Brain pericyte (primary cell): ENCODE measurements around the gene ALPL.

Source experiments
- DNase-seq: peaks from one replicate; pipeline ENCODE4 v3.0.0-alpha.2; 2012; ENCODE audit warnings: low read depth, low spot score

Gene ALPL

DNA sequence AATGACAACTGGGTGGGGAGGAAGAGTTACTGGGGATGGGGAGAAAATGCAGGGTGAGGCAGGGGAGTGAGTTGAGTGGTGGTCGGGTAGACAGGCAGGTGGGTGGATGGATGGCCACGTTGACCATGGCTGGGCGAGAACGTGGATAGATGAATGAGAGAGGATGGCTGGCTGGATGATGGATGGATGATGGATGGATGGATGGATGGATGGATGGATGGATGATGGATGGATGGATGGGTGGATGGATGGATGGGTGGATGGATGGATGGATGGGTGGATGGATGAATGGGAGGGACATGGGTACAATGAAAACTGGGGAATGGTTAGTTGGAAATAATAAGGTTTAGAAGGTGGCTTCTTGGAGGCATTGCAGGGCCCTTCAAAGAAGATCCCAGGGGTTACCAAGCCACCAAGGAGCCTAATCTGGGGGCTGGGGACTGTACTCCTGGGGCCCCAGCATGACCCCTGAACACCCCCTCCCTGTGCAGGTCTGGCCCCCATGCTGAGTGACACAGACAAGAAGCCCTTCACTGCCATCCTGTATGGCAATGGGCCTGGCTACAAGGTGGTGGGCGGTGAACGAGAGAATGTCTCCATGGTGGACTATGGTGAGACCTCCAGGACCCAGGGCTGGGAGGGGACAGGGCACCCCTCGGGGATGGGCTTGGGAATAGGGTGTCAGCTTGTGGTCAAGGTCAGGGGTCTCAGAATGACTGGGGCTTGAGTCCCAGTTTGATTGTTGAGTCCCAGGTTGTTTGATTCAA, 67.0 kb downstream of the ALPL start:
- no peak for DNase-seq

DNA sequence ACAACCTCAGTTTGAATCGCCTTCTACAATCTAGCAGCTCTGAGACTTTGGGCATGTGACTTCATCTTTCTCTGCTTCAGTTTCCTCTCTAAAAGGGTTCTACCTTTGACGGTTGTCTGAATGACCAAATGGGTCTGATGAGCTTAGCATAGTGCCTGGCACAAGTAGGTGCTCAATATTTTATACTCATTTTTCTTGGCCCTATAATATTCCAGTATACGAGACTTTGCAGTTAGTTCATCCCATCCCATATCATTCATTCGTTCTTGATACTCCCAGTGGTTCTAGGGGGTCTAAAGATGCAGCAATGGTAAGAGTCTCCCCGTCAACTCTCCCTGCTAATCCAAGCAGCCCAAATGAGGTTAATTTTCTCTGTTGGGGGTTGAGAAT, 67.6 kb downstream of the ALPL start:
- no peak for DNase-seq

DNA sequence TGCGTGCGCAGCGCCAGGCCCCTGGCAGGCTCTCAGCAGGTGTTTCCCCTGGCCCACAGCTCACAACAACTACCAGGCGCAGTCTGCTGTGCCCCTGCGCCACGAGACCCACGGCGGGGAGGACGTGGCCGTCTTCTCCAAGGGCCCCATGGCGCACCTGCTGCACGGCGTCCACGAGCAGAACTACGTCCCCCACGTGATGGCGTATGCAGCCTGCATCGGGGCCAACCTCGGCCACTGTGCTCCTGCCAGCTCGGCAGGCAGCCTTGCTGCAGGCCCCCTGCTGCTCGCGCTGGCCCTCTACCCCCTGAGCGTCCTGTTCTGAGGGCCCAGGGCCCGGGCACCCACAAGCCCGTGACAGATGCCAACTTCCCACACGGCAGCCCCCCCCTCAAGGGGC, 68.1 kb downstream of the ALPL start:
- no peak for DNase-seq

DNA sequence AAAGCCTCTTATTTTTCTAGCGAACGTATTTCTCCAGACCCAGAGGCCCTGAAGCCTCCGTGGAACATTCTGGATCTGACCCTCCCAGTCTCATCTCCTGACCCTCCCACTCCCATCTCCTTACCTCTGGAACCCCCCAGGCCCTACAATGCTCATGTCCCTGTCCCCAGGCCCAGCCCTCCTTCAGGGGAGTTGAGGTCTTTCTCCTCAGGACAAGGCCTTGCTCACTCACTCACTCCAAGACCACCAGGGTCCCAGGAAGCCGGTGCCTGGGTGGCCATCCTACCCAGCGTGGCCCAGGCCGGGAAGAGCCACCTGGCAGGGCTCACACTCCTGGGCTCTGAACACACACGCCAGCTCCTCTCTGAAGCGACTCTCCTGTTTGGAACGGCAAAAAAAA, 68.7 kb downstream of the ALPL start:
- no peak for DNase-seq

DNA sequence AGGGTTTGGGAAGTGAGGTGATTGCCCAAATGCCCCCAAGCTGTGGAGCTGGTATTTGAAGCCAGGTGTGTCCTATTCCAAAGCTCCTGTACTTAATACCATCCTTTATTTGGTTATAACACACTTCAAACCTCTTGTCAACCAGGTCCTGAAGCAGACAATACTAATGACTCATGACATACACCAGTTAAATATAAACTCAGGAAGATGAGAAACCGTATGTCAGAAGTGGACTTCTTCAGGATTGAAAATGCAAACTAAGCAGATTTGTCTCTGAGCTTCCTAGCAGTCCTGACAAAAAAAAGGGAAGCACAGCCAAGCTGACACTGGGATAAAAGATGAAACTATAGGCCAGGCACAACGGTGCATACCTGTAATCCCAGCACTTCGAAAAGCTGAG, 70.6 kb downstream of the ALPL start:
- DNase-seq, result no peak

DNA sequence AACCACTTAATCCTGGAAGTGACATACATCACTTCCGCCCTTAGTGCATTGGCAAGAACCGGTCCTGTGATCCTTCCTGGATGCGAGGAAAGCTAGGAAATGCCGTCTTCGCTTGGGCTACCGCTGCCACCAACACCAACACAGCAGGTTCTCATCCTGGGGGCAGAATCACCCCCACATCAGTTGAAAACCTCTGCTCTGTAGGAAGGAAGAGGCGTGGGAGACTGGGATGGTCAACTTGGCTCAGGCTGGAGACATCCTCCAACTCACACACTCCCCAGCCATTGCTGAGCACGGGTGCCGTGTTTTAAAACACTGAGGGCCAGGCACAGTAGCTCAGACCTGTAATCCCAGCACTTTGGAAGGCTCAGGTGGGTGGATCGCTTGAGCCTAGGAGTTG, 74.9 kb downstream of the ALPL start:
- no peak for DNase-seq

DNA sequence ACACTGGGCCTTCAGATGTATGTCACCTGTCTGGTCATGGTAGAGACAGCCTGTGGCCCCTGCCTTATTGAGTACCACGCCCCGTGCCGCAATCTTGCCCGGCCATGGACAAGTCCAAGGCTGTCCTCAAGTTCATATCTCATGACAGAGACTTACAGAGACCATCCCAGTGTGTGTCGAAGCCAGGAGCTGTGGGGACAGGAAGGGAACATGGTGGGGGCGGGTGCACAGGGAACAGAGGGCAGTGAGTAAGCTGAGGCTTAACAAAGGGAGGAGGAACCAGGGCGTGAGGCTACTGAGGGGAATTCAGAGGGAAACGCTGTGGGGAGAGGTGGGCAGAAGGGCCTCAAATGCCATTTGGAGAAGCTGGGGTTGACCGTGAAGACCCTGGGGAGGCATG, 75.8 kb downstream of the ALPL start:
- DNase-seq, result no peak

DNA sequence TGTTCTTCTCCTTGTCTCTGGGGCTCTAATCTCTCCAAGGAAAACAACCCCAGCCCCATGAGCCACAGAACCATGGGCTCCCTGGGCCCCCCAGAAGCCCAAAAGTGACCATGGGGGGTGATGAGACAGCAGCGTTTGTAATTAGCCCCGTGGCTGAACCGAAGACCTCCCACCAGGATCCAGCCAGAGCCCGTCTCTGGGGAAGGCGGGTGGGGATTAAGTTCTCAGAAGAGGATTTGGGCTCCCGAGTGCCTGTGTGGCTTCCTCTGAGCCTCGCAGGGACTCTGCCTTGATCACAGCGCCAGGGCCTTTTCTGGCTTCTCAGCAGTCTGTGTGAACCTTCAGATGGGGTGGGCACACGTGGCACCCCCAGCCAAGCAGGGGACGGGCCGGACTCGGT, 77.0 kb downstream of the ALPL start:
- no peak for DNase-seq

DNA sequence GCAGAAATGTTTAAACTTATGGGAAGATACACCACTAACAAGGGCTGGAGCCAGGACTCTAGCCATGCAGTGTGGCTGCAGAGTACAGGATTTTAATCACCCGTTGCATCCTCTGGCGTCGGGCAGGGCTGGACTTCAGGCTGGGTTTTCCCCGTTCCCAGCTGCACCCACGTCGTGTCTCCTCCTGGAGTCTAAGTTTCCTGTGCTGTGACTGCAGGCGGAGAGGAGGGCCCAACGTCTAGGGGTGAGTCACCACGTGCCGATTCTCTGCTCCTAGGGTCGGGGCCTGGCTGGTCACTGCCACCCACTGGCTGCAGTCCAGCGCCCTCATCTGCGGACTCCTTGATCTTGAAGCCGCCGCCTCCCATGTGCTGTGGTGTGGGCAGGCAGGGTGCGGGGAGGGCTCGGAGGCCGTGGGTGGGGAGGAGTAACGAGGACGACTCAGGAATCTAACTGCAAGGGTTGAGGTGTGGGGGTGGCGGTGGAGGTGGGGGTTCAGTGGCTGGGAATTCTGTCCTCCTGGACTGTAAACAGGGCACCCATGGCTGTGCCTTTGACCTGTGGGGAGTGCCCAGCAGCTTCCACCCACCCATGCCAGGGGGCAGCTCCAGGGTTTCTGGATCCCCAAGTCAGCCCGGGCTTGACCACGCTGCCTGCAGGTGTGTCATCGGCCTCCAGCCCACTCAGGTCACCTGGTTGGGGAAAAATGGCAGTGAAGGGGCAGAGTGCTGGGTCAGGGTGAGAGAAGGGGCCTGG, 77.8 kb downstream of the ALPL start:
- peak; percentile 45 for DNase-seq

DNA sequence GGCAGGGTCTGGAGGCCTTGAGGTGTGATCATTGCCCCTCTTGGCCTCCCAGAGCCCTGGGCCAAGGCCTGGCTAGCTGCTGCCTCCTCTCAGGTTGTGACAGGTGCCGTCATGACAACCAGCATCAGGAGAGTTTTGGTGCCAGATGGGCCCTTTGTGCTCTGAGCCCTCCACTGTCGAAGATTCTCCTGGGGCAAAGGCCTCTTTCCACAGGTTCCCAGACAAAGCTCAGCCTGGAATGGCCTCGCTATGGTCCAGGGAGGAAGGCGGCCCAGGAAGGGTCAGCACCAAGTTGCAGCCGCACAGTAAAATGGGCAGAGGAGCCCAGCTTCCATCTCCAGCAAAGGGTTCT, 78.4 kb downstream of the ALPL start:
- DNase-seq, result no peak

DNA sequence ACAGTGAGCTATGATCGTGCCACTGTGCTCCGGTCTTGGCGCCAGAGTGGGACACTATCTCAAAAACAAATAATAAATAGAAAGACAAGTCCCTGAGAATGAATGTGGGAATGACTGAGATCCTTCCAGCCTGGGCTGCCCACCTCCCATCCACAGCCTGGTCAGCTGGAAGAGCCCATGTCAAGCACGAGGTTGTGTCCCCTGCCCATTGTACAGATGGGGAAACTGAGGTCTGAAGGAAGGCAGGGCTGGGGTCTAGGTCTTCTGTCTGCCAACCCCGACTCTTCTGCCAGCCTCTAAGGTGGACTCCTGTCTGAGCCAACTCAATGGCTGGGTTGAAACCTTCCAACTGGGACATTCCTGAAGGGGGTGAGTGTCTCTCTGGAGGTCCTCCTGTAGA, 80.4 kb downstream of the ALPL start:
- no peak for DNase-seq

DNA sequence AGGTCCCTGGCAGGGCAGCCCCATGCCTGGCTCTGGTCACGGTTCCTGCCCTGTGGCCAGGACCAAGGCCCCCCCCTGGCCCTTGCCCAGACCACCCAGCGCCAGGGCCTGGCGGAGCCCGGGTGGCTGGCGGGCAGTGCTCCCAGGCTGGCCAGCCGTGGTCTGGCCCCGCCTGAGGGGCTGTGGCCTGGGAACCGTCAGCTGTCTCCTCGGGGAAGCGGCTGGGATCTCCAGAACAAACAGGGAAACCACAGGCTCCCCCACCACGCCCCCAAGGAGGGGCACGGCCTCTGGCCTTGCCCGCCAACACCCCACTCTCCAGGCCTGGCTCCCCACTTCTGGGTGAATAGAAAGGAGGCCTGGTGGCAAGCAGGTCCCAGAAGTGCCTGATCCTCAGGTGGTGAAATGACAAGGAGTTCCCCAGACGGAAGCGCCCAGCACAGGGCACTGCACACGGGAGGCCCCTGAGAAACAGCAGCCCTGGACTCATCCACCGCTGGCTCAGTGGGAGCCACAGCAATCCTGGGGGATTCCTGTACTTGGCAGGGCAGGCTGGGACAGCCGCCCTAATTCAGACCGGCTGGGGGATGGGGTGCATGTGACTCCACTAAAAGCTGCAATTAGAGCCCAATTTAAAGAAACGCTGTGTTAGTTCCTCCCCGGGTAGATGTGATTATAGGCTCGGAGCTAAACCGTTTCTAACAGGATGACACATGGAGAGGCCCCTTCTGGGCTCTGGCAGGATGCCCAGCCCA, 81.1 kb downstream of the ALPL start:
- DNase-seq, result no peak

DNA sequence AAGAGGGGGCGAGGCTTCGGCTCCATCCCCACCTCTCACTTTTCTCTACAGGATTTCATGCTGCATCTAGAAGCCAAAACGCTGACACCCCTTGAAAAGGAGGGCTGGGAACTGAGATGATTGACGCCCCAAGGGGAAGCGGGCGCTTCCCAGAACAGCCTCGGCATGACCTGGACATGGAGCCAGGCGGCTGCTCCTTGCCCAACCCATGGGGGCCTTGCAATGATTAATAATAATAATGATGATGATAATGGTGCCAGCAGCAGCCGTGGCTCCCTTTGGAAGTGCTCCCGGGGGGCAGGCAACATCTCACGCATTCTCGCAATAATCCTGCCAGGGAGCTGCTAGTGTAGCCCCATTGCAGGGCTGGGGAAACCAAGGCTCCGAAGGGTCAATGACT, 81.7 kb downstream of the ALPL start:
- no peak for DNase-seq

DNA sequence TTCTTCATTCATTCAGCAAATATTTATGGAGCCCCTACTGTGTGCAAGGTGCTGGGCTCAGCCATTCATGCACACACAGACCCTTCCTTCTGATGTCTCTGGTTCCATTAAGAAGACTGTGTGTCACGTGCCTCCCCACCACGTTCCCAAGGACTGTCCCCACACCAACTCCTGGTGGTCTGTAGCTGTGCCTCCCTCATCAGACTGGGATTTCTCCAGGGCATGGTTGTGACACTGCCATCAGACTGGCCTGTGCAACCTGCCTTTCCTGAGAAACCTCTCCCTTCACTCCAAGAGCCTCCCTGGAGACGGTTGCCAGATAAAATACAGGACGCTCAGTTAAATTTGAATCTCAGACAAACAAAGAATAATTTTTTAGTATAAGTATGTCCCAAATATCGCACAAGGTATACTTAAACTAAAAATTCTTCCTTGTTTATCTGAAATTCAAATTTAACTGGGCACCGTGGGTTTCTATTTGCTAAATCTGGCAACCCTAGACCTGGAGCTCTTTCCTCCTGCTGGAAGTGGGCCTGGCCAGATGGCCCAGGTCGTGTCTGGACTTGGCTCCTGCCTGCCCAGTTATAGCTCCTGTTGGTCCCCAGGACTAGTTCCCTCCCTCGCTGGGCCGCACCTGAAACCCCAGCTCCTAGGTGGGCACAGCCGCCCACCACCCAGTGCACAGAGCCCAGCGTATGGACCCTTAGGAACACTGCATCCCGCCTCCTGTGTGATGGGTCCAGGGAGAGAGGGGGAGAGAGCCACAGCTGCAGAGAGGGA, 83.1 kb downstream of the ALPL start:
- DNase-seq, result no peak

DNA sequence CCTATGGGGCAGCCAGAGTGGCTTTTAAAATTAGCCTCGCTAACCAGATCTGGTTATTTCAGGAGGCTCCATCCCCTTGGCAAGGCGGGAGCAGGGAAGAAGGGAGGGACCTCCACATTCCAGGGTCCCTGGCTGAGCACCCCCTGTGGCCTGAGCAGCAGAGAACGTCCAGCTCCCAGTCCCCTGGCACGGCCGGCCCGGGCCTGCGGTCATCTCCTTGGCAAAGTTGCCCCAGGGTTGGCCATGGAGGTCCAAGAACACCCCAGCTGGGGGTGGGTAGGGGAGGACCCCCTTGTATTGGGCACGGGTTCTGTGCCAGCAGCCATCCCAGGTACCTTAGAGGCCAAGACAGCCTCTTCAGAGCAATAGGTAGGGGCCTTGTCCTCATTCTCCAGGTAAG, 84.0 kb downstream of the ALPL start:
- no peak for DNase-seq

DNA sequence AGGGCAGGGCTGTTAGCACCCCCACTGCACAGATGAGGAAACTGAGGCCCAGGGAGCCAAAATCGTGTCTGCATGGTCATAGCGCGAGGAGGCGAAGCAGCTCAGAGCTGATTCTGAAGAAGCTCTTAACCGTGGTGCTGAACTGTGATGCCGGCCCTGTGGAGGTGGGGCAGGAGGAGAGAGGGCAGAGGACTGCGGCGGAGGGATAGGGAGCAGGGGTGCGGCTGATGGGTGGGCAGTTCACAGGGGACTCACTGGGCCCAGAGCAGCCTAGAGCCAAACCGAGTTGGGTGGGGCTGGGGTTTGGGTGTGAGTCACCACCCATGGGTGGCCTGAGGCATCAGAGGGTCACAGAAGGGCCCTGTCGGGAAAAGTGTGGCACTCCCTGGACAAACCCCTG, 85.3 kb downstream of the ALPL start:
- DNase-seq, result no peak

DNA sequence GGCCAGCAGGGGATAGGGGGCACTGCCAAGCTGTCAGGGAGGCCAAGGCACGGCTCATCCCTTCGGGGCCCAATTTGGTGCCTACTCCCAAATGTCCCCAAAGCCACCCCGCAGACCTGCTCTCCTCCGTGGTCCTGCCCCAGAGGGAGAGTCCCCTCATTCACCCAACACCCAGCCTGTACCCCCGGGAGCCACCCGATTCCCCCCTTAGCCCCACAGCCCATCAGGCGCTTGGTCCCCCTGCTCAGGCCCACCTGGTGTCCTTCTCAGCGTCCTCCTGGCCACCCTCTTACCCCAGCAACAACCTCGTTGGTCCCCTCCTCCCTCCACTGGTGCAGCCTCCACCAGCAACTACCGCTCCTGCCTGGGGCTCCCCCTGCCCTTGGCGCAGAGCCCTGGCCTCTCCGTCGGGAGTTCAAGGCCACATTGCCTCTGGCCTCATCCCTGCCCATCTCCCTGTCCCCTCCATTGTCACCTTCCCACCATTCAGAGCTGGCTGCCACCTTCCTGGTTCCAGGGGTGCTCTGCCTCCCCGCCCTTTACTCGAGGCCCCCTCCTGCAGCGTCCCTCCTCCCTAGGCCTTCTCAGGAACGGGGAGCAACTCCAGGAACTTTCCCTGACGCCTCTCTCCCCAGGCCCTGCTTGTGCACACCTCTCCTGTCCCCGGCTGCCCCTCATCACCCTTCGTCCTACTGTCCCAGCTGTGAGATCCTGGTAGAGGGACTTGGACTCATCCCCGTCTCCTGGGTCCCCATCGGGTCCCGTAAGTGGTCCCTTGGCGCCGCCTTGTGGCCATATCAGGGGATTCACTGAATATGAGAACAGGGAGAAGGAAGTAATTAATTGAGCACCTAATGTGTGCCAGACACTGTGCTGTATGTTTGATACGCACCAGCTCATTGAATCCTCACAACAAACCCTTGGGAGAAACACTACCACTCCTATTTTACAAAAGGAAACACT, 86.0 kb downstream of the ALPL start:
- DNase-seq, result no peak

DNA sequence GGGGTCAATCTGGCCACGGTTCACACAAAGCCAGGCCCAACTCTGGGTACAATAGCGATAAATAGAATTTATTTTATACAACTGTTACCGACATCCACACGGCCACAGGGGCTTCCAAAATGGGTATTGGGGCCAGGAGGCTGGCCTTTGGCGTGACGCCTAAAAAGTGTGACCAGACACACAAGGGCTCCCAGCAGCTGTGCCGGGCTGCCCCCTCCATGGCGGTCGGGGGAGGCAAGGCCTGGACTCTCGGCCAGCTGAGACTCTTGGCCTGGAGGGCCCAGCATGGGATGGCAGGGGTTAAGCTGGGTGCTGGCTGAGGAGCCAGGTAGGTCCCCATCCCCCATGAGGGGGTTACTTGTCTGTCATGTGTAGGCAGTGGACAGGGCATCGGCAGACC, 87.0 kb downstream of the ALPL start:
- no peak for DNase-seq

DNA sequence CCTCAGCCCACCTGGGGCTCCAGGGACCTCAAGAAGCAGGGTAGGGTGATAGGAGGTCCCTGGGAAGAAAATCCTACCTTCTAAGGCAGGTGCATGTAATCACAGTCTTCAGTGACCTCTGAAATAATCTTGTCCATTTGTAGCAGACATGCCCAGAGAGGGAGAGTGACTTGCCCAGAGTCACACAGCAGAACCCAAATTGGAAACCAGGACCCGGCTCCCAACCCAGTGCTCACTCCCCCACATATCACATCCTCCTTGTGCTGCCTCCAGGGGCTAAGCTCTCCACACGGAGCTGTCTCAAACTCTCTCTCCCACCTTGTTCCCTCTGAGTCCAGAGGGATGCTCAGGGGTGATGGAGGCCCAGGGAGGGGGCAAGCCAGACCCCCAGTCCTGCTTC, 87.4 kb downstream of the ALPL start:
- no peak for DNase-seq

DNA sequence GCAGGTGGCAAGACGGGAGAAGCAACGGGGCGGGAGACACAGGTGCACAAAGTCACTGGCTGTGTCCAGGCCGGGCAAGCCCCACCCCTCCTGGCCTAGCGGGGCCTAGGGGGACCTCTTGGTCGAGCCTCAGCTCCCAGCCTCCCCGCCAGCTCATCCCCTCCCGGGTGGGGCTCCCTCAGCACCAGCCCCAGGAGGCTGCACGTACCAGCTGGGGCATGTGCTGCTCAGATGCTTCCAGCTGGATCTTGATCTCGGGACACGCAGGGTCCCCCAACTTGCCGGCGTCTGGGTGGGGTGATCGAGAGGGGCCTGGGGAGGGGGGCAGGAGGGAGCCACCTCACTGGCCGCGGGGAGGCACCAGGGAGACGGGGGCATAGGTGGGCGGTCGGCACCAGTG, 88.5 kb downstream of the ALPL start:
- DNase-seq, result no peak

DNA sequence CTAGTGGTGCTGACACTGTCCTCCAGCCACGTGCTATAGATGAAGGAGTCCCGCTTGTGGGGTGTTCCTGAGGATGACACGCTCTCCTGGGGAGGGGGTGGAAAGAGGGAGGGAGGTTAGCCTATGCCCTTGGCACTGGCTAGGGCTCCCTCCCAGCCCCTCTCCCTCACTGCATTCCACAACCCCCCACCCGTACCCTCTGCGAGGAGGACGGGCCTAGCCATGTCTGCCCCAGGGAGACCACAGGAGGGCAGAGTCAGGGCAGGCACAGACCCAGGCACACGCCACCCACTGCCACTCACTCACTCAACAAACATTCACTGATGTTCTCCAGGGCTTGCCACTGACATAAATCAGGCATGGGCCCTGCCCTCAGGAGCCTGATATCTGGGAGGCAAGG, 89.2 kb downstream of the ALPL start:
- DNase-seq, result no peak
